Measurements from ENCODE around the gene TSACC. TPM values are rescaled to one million over a fixed set of nuclear protein-coding genes. Genes with fewer than 3 reads are reported as not detected.

Gene TSACC
- total RNA-seq, 1 experiment from 2014 or later: not detected

DNA sequence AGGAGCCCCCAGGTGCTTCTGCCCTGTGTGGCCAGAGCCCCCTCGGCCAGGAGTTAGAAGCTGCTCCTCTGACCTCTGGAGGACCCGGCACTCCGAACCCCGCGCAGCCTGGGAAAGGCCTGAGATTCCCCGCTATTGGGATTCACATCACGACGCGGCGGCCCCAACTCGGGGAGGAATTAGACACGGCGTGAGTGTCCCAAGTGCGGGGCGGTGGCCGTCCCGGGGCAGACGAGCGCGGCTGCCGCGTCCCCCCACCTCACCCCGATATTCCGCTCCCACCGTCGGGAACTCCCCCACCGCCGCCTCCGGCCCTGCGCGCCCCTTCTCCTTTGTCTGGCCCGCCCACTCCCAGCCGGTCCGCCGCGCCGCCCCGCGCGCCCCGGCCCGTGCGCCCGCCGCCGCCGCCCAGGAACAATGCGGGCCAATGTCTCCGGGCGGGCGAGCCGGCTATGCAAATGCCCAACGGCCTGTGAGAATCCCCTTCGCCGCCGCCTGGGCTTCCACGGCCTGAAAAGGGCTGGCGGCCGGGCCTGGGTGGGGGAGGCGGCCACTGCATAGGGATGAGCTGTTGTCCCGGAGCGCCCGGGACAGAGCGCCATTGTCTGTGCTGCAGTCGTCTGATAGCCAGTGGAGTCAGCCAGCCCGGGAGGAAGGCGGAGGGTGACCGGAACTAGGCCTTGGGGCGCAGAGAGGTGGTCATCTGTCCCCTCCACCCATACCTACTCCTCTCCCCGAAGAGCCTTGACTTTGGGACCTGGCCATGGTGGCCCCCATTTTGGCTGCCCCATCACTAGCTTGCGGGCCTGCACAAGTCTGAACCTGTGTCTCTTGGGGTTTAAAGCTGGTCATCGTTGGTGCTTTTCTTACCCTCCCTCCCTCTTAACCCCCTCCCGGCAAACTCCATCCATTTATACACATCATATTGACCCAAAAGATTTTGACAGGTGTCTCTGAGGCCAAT lies 50.1 kb downstream of the TSACC start:
- POLR2A ChIA-PET (ENCODE audit: low non-redundant PET): no interaction called here
- no peaks in the 10 kb centered on the region for H3K36me3 ChIP-seq (ENCODE audit: insufficient read depth, low read length, poor library complexity, severe bottlenecking)

DNA sequence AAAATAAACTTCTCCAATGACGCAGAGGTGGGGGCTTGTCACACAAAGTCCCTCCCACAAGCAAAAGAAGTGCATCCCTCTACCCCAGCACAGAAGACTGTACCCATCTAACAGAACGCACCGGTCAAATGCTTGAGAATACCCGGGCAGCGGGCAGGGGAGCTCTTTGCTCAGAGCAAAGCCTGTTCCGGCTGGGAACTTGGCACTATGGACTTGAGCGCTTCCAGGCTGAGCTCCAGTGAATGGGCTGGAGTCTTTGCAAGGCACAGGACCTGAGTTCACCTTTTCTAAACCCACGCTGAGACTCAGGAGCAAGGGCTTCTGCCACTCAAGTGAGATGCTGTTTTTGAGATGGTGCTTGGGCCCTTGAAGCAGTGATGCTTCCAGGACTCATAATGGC lies 51.0 kb downstream of the TSACC start:
- no peak overlapping the region for H3K4me3 ChIP-seq (ENCODE audit: low read depth, low read length, poor library complexity, severe bottlenecking)
- peaks cover 14% of the 10 kb centered on the region for H3K27me3 ChIP-seq (replicated peaks; ENCODE audit: insufficient read depth, low read depth, low read length, poor library complexity)
- ChIA-PET POLR2A (ENCODE audit: low non-redundant PET) (interaction anchor here (0.6 kb wide), 1 partner anchor 14 kb away, joined by 3 read pairs; no protein-coding TSS in a partner anchor), CTCF (no interaction called here)
- no peak overlapping the region for H3K27ac ChIP-seq (ENCODE audit: low read depth, low read length, poor library complexity, severe bottlenecking)
- TF ChIP-seq CTCF (conservative IDR thresholded peaks at IDR 0.05; ENCODE audit: low read depth, low read length): no peak
- no peak for TF ChIP-seq EZH2 (IDR thresholded peaks at IDR 0.05; ENCODE audit: borderline replicate concordance, low read depth, low read length, poor library complexity, severe bottlenecking)
- H3K36me3 ChIP-seq (ENCODE audit: insufficient read depth, low read length, poor library complexity, severe bottlenecking): no peaks in the 10 kb centered on the region
- intact Hi-C loops (cut with micrococcal nuclease; ENCODE audit: unreplicated experiment): no loop called here
- BruUV-seq (replicated peaks): no TSS peak
- no peaks in the 10 kb centered on the region for H3K9me3 ChIP-seq (ENCODE audit: low read depth, low read length, poor library complexity, severe bottlenecking)
- H3K4me1 ChIP-seq (ENCODE audit: insufficient read depth, low read length, poor library complexity, severe bottlenecking): no peaks in the 10 kb centered on the region
- DNase-seq (ENCODE audit: low spot score): no peak

More for the DNA sequence above, 50.1 kb downstream of the TSACC start:
- CTCF ChIA-PET: no interaction called here
- peaks cover 14% of the 10 kb centered on the region for H3K27me3 ChIP-seq (replicated peaks; ENCODE audit: insufficient read depth, low read depth, low read length, poor library complexity)
- no peak for TF ChIP-seq CTCF (conservative IDR thresholded peaks at IDR 0.05; ENCODE audit: low read depth, low read length)
- no peak for TF ChIP-seq EZH2 (IDR thresholded peaks at IDR 0.05; ENCODE audit: borderline replicate concordance, low read depth, low read length, poor library complexity, severe bottlenecking)
- BruUV-seq (replicated peaks): no TSS peak
- intact Hi-C loops (cut with micrococcal nuclease; ENCODE audit: unreplicated experiment): no loop called here
- H3K4me1 ChIP-seq (ENCODE audit: insufficient read depth, low read length, poor library complexity, severe bottlenecking): no peaks in the 10 kb centered on the region
- H3K27ac ChIP-seq (ENCODE audit: low read depth, low read length, poor library complexity, severe bottlenecking): no peak overlapping the region
- no peaks in the 10 kb centered on the region for H3K9me3 ChIP-seq (ENCODE audit: low read depth, low read length, poor library complexity, severe bottlenecking)
- no peak overlapping the region for H3K4me3 ChIP-seq (ENCODE audit: low read depth, low read length, poor library complexity, severe bottlenecking)
- no peak for DNase-seq (ENCODE audit: low spot score)

DNA sequence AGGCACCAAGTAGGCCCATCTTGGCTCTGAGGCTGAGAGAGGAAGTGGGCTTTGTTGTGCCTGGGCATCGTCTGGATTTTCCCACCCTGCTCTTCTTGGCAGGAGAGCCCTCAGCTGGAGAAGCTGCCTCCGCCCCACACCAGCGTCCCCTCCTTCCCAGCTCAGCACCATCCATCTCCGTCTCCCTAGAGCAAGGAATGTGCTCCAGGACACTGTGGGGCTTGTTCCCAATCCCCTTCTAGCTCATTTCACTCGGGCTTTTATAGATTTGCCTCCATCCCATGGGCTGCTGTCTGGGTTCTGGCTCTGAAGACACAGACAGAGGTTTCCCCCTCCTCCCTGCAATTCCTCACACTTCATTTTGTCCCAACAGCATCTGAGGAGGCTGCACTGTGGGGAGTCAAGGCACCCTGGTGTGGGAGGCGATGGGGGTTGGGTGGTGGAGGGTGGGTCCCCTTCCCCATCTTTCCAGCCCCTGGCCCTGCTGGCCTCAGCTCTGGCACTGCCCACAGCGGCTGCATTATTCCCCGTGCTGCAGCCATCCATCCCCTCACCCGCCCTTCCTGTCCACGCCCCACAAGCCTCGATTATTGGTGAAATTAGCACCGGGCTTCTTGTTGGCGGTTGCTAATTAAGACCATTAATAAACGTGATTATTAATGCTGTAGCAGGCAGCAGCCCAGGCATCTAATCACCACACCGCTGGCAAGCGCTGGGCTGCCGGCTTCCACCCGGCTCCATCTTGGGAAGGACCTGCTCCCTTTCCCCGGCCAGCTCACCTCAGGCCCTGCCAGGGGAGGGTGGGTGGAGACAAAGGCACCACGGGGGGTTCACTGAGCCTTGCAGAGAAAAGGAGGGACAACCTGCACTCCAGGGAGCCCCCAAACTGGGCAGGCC lies 52.4 kb downstream of the TSACC start:
- ChIA-PET CTCF (no interaction called here), POLR2A (ENCODE audit: low non-redundant PET) (no interaction called here)
- DNase-seq (ENCODE audit: low spot score): no peak
- TF ChIP-seq EZH2 (IDR thresholded peaks at IDR 0.05; ENCODE audit: borderline replicate concordance, low read depth, low read length, poor library complexity, severe bottlenecking): no peak
- no peak for TF ChIP-seq CTCF (conservative IDR thresholded peaks at IDR 0.05; ENCODE audit: low read depth, low read length)
- Histone ChIP-seq H3K4me3 (ENCODE audit: low read depth, low read length, poor library complexity, severe bottlenecking) (no peak overlapping the region), H3K4me1 (ENCODE audit: insufficient read depth, low read length, poor library complexity, severe bottlenecking) (no peaks in the 10 kb centered on the region), H3K9me3 (ENCODE audit: low read depth, low read length, poor library complexity, severe bottlenecking) (no peaks in the 10 kb centered on the region), H3K27me3 (replicated peaks; ENCODE audit: insufficient read depth, low read depth, low read length, poor library complexity) (peaks cover 14% of the 10 kb centered on the region), H3K36me3 (ENCODE audit: insufficient read depth, low read length, poor library complexity, severe bottlenecking) (no peaks in the 10 kb centered on the region), H3K27ac (ENCODE audit: low read depth, low read length, poor library complexity, severe bottlenecking) (no peak overlapping the region)
- intact Hi-C loops (cut with micrococcal nuclease; ENCODE audit: unreplicated experiment): no loop called here
- no TSS peak for BruUV-seq (replicated peaks)
